Measurements from ENCODE around the gene S100A6. TPM values are rescaled to one million over a fixed set of nuclear protein-coding genes. Genes with fewer than 3 reads are reported as not detected.

S100A6 gene
- total RNA-seq, 1 experiment from 2014 or later, result 2,572 TPM

GRCh38 chr1:153503766-153504165, 32.0 kb downstream of the S100A6 start:
- Histone ChIP-seq H3K4me1 (ENCODE audit: insufficient read depth, low read length) (peaks cover 28% of the 10 kb centered on the region), H3K9ac (ENCODE audit: low read length) (no peak overlapping the region), H2AFZ (ENCODE audit: low read length) (no peak overlapping the region), H3K9me2 (replicated peaks; ENCODE audit: low read length) (no peaks in the 10 kb centered on the region), H3K4me2 (ENCODE audit: low read length) (no peak overlapping the region), H3K4me3 (ENCODE audit: low read length) (no peak overlapping the region), H3K36me3 (ENCODE audit: low read depth, low read length) (no peaks in the 10 kb centered on the region), H3K9me3 (ENCODE audit: low read length) (no peaks in the 10 kb centered on the region), H3K27ac (ENCODE audit: low read length) (no peak overlapping the region), H3F3A (ENCODE audit: low read length, unreplicated experiment) (no peaks in the 10 kb centered on the region), H3K27me3 (ENCODE audit: low read length) (no peaks in the 10 kb centered on the region), H3K79me2 (ENCODE audit: low read length) (no peaks in the 10 kb centered on the region), H4K20me1 (ENCODE audit: low read length) (no peaks in the 10 kb centered on the region)
- ChIA-PET CTCF (no interaction called here), POLR2A (ENCODE audit: unreplicated experiment) (no interaction called here)
- no peak for DNase-seq
- TF ChIP-seq EZH2 (IDR thresholded peaks at IDR 0.05; ENCODE audit: low read length, unreplicated experiment) (no peak), EZH2phosphoT487 (IDR thresholded peaks at IDR 0.05; ENCODE audit: borderline replicate concordance, low read length) (no peak), CTCF (conservative IDR thresholded peaks at IDR 0.05; ENCODE audit: low read depth, low read length) (no peak)
- no TSS peak for BruUV-seq (replicated peaks)
- intact Hi-C loops (cut with micrococcal nuclease), result no loop called here
- ATAC-seq, result no peak

- H3K79me2 ChIP-seq (ENCODE audit: low read length), result no peaks in the 10 kb centered on the region
- CTCF ChIA-PET, result no interaction called here
- H2AFZ ChIP-seq (ENCODE audit: low read length), result no peak overlapping the region
- H3K27me3 ChIP-seq (ENCODE audit: low read length), result no peaks in the 10 kb centered on the region
- no peaks in the 10 kb centered on the region for H3K36me3 ChIP-seq (ENCODE audit: low read depth, low read length)
- no TSS peak for BruUV-seq (replicated peaks)
- POLR2A ChIA-PET (ENCODE audit: unreplicated experiment), result interaction anchor here (0.7 kb wide), 1 partner anchor 136 kb away, joined by 3 read pairs; no protein-coding TSS in a partner anchor
- no peak overlapping the region for H3K9ac ChIP-seq (ENCODE audit: low read length)
- ATAC-seq (no peak), DNase-seq (no peak)
- no peak overlapping the region for H3K4me3 ChIP-seq (ENCODE audit: low read length)
- intact Hi-C loops (cut with micrococcal nuclease), result no loop called here
- no peak overlapping the region for H3K4me2 ChIP-seq (ENCODE audit: low read length)
- no peaks in the 10 kb centered on the region for H3F3A ChIP-seq (ENCODE audit: low read length, unreplicated experiment)
- H3K4me1 ChIP-seq (ENCODE audit: insufficient read depth, low read length), result no peaks in the 10 kb centered on the region
- H3K9me2 ChIP-seq (replicated peaks; ENCODE audit: low read length), result no peaks in the 10 kb centered on the region
- no peaks in the 10 kb centered on the region for H3K9me3 ChIP-seq (ENCODE audit: low read length)
- no peaks in the 10 kb centered on the region for H4K20me1 ChIP-seq (ENCODE audit: low read length)
- H3K27ac ChIP-seq (ENCODE audit: low read length), result no peak overlapping the region
- TF ChIP-seq EZH2 (IDR thresholded peaks at IDR 0.05; ENCODE audit: low read length, unreplicated experiment), result no peak
- no peak for TF ChIP-seq CTCF (conservative IDR thresholded peaks at IDR 0.05; ENCODE audit: low read depth, low read length)
- no peak for TF ChIP-seq EZH2phosphoT487 (IDR thresholded peaks at IDR 0.05; ENCODE audit: borderline replicate concordance, low read length)
Measured at GRCh38 chr1:153498746-153499145, 37.0 kb downstream of the S100A6 start.

GRCh38 chr1:153495536-153495935, 40.3 kb downstream of the S100A6 start:
- no peak overlapping the region for H3K9ac ChIP-seq (ENCODE audit: low read length)
- ChIA-PET POLR2A (ENCODE audit: unreplicated experiment) (no interaction called here), CTCF (interaction anchor here (0.7 to 2.7 kb wide), 5 partner anchors 11 to 144 kb away, joined by 3 to 13 read pairs (median 5); no protein-coding TSS in a partner anchor)
- no peaks in the 10 kb centered on the region for H3F3A ChIP-seq (ENCODE audit: low read length, unreplicated experiment)
- TF ChIP-seq EZH2 (IDR thresholded peaks at IDR 0.05; ENCODE audit: low read length, unreplicated experiment) (no peak), CTCF (conservative IDR thresholded peaks at IDR 0.05; ENCODE audit: low read depth, low read length) (no peak), EZH2phosphoT487 (IDR thresholded peaks at IDR 0.05; ENCODE audit: borderline replicate concordance, low read length) (no peak)
- BruUV-seq (replicated peaks), result no TSS peak
- no peak overlapping the region for H3K4me3 ChIP-seq (ENCODE audit: low read length)
- intact Hi-C loops (cut with micrococcal nuclease), result loop anchor here (1.0 kb wide), 2 partner anchors 30 to 143 kb away; no protein-coding TSS in a partner anchor
- H4K20me1 ChIP-seq (ENCODE audit: low read length), result no peaks in the 10 kb centered on the region
- no peak for ATAC-seq
- no peak overlapping the region for H3K27ac ChIP-seq (ENCODE audit: low read length)
- H3K9me3 ChIP-seq (ENCODE audit: low read length), result no peaks in the 10 kb centered on the region
- no peak overlapping the region for H2AFZ ChIP-seq (ENCODE audit: low read length)
- no peaks in the 10 kb centered on the region for H3K27me3 ChIP-seq (ENCODE audit: low read length)
- no peaks in the 10 kb centered on the region for H3K36me3 ChIP-seq (ENCODE audit: low read depth, low read length)
- no peak overlapping the region for H3K4me2 ChIP-seq (ENCODE audit: low read length)
- DNase-seq, result no peak
- H3K4me1 ChIP-seq (ENCODE audit: insufficient read depth, low read length), result peaks cover 14% of the 10 kb centered on the region
- no peaks in the 10 kb centered on the region for H3K79me2 ChIP-seq (ENCODE audit: low read length)
- no peaks in the 10 kb centered on the region for H3K9me2 ChIP-seq (replicated peaks; ENCODE audit: low read length)
